SK-N-SH (cell line): ENCODE results near the gene ACD. TPM values are rescaled to one million over a fixed set of nuclear protein-coding genes. Genes with fewer than 3 reads are reported as not detected.

Experiments
- CTCF ChIA-PET: fragments of 300-600, 350-600 bp; formaldehyde crosslinking; extraction: SDS; loops from one replicate; lab custom pipeline; 2021; lab: Yijun Ruan, JAX
- POLR2A ChIA-PET: fragments of 350-600 bp; sonication (Branson Sonifier 250); formaldehyde crosslinking; extraction: SDS; loops from one replicate; lab custom pipeline; 2020; ENCODE audit warnings: antibody characterized with exemption, inconsistent platforms; lab: Yijun Ruan, JAX
- DNase-seq: peaks from one replicate; pipeline ENCODE4 v3.0.0; 2012
- H2AFZ ChIP-seq: fragments of 200-600 bp; sonication (generic); 2 replicates; pipeline ENCODE4 v1.8.1; 2016; ENCODE audit warnings: antibody characterized with exemption, mild to moderate bottlenecking, low read depth
- H3F3A ChIP-seq: fragments of 200-600 bp; sonication (generic); replicated peaks from 2 replicates; pipeline ENCODE3; 2016; ENCODE audit warnings: antibody characterized with exemption, mild to moderate bottlenecking; ENCODE audit not compliant: insufficient read depth
- H3K27ac ChIP-seq, 2 experiments: fragments of 200-500 bp in 1 of 2; fragments of 200-600 bp in 1 of 2; sonication (Bioruptor generic) in 1 of 2; sonication (generic), shearing (Covaris generic) in 1 of 2; 2 replicates each; pipeline versions ENCODE4 v1.5.1 to v1.6.1; 2014 to 2016; ENCODE audit warnings: low read depth in 2 of 2, inconsistent platforms in 1 of 2, low read length in 1 of 2, mild to moderate bottlenecking in 1 of 2, mixed read lengths in 1 of 2
- H3K27me3 ChIP-seq: fragments of 200-600 bp; sonication (generic), shearing (Covaris generic); 2 replicates; pipeline ENCODE4 v1.6.1; 2016; ENCODE audit warnings: mixed run types; ENCODE audit not compliant: insufficient read depth
- H3K36me3 ChIP-seq, 2 experiments: fragments of 200-500 bp in 1 of 2; fragments of 200-600 bp in 1 of 2; sonication (Bioruptor generic) in 1 of 2; sonication (generic) in 1 of 2; replicated peaks in 1 of 2; 2 replicates each; pipeline versions ENCODE3 to v1.5.1; 2014 to 2016; ENCODE audit warnings: low read length in 1 of 2, mild to moderate bottlenecking in 1 of 2; ENCODE audit not compliant: insufficient read depth in 2 of 2, control insufficient read depth in 1 of 2
- H3K4me1 ChIP-seq, 2 experiments: fragments of 200-500 bp in 1 of 2; fragments of 200-600 bp in 1 of 2; sonication (Bioruptor generic) in 1 of 2; sonication (generic), shearing (Covaris generic) in 1 of 2; 2 replicates each; pipeline versions ENCODE4 v1.5.1 to v1.6.1; 2014 to 2016; ENCODE audit warnings: low read depth in 1 of 2, low read length in 1 of 2, mixed run types in 1 of 2; ENCODE audit not compliant: insufficient read depth in 2 of 2, control insufficient read depth in 1 of 2
- H3K4me2 ChIP-seq: fragments of 200-600 bp; sonication (generic), shearing (Covaris generic); 2 replicates; pipeline ENCODE4 v1.6.1; 2017; ENCODE audit warnings: mixed run types
- H3K4me3 ChIP-seq, 2 experiments: fragments of 200-500 bp in 1 of 2; fragments of 200-600 bp in 1 of 2; sonication (Bioruptor generic) in 1 of 2; sonication (generic), shearing (Covaris generic) in 1 of 2; 2 replicates each; pipeline versions ENCODE4 v1.5.1 to v1.8.1; 2014 to 2016; ENCODE audit warnings: low read depth in 2 of 2, inconsistent platforms in 1 of 2, low read length in 1 of 2, mild to moderate bottlenecking in 1 of 2, mixed read lengths in 1 of 2, moderate library complexity in 1 of 2
- H3K79me2 ChIP-seq: fragments of 200-600 bp; sonication (generic); 2 replicates; pipeline ENCODE4 v1.8.1; 2017; ENCODE audit warnings: mild to moderate bottlenecking; ENCODE audit not compliant: insufficient read depth
- H3K9ac ChIP-seq: fragments of 200-600 bp; sonication (generic); 2 replicates; pipeline ENCODE4 v1.6.1; 2017; ENCODE audit warnings: mixed run types
- H3K9me2 ChIP-seq: fragments of 200-600 bp; sonication (generic); 2 replicates; pipeline ENCODE4 v1.6.1; 2017; ENCODE audit warnings: mixed run types
- H3K9me3 ChIP-seq: fragments of 200-600 bp; sonication (generic); 2 replicates; pipeline ENCODE4 v1.6.1; 2017; ENCODE audit warnings: mixed run types, mild to moderate bottlenecking, moderate library complexity
- H4K20me1 ChIP-seq: fragments of 200-600 bp; sonication (generic); 2 replicates; pipeline ENCODE4 v1.6.1; 2017; ENCODE audit warnings: mild to moderate bottlenecking, mixed run types; ENCODE audit not compliant: insufficient read depth
- CHD2 ChIP-seq: fragments of 150-350 bp; IDR thresholded peaks from 2 replicates; pipeline ENCODE4 v1.6.1; 2018; ENCODE audit warnings: low read length; ENCODE audit not compliant: partially characterized antibody
- CTCF ChIP-seq: fragments of 200-600 bp; sonication (generic); IDR thresholded peaks from 2 replicates; pipeline ENCODE4 v1.6.1; 2017; ENCODE audit warnings: antibody characterized with exemption, mild to moderate bottlenecking, moderate library complexity
- FOSL2 ChIP-seq: IDR thresholded peaks from 2 replicates; pipeline ENCODE4 v1.4.0; 2012; ENCODE audit warnings: low read depth, mild to moderate bottlenecking, moderate library complexity, borderline replicate concordance
- FOXJ3 ChIP-seq: sonication (generic); formaldehyde crosslinking; IDR thresholded peaks from 2 replicates; pipeline ENCODE4 v1.5.1; 2020; ENCODE audit warnings: mild to moderate bottlenecking, missing genetic modification reagents
- GABPA ChIP-seq: IDR thresholded peaks from 2 replicates; pipeline ENCODE4 v1.4.0; 2012; ENCODE audit warnings: low read depth, mild to moderate bottlenecking
- IRF3 ChIP-seq: fragments of 150-350 bp; IDR thresholded peaks from 2 replicates; pipeline ENCODE4 v1.6.1; 2016; ENCODE audit warnings: mild to moderate bottlenecking, low read depth, low read length
- JUND ChIP-seq: IDR thresholded peaks from 2 replicates; pipeline ENCODE4 v1.4.0; 2012
- MEF2A ChIP-seq: IDR thresholded peaks from 2 replicates; pipeline ENCODE4 v1.4.0; 2012; ENCODE audit warnings: low read depth, borderline replicate concordance
- MXI1 ChIP-seq: IDR thresholded peaks from 2 replicates; pipeline ENCODE4 v1.6.1; 2012; ENCODE audit warnings: mild to moderate bottlenecking, low read depth, low read length, improper control_type of control experiment
- PBX3 ChIP-seq: IDR thresholded peaks from 2 replicates; pipeline ENCODE4; 2012
- RAD21 ChIP-seq: IDR thresholded peaks from 2 replicates; pipeline ENCODE4 v1.6.1; 2012; ENCODE audit warnings: mild to moderate bottlenecking, low read length
- RCOR1 ChIP-seq: fragments of 150-350 bp; IDR thresholded peaks from 2 replicates; pipeline ENCODE4 v1.6.1; 2017; ENCODE audit warnings: antibody characterized with exemption, low read length
- SMC3 ChIP-seq: IDR thresholded peaks from 2 replicates; pipeline ENCODE4 v1.6.1; 2012; ENCODE audit warnings: low read depth, low read length, improper control_type of control experiment
- USF1 ChIP-seq: IDR thresholded peaks from 2 replicates; pipeline ENCODE4 v1.4.0; 2012; ENCODE audit warnings: low read depth, borderline replicate concordance
- WGBS: methylation state at CpG from one replicate; pipeline ENCODE4 v1.1.6; 2017; ENCODE audit warnings: low lambda C conversion rate; 5-methylcytosine and 5-hydroxymethylcytosine counted together
- polyA plus RNA-seq, 3 experiments: library from polyadenylated mRNA; depleted of rRNA; stranded (reverse); fragments of >200 nt; gene quantifications; 2 replicates each; pipeline ENCODE4 v1.2.3, GENCODE V29; 2012

Gene ACD
- polyA plus RNA-seq, 1 of the 3 experiments (the other 2 are of a cell fraction), result 37.8 TPM

GRCh38 chr16:67672739-67673662 is 12.9 kb upstream of the ACD start:
- no peak overlapping the region for H3K4me2 ChIP-seq

GRCh38 chr16:67672306-67672705 is 12.2 kb upstream of the ACD start:
- ChIA-PET POLR2A (no interaction called here), CTCF (interaction anchor here (0.6 to 18.3 kb wide), 38 partner anchors 8 to 263 kb away, joined by 3 to 246 read pairs (median 6); partner anchors contain the start of genes ACD, ATP6V0D1, CARMIL2 and CTCF)
- Histone ChIP-seq H3K36me3 (peaks cover 0 to 5% of the 10 kb centered on the region in 2 experiments), H3K4me1 (peaks cover 19 to 37% of the 10 kb centered on the region in 2 experiments; a peak in 2 of 4 replicates), H3K9ac (no peak overlapping the region), H3K9me2 (no peaks in the 10 kb centered on the region), H3K4me3 (no peak overlapping the region), H3K27me3 (no peaks in the 10 kb centered on the region), H3K79me2 (no peaks in the 10 kb centered on the region), H2AFZ (no peak overlapping the region), H3K27ac (no peak overlapping the region), H3K9me3 (no peaks in the 10 kb centered on the region), H4K20me1 (no peaks in the 10 kb centered on the region), H3K4me2 (no peak overlapping the region), H3F3A (peaks cover 9% of the 10 kb centered on the region)
- WGBS, result 48% methylated on average over 4 of the region's 4 CpGs
- no peak for DNase-seq
- TF ChIP-seq CTCF (no peak), MXI1 (no peak), USF1 (no peak), PBX3 (no peak), FOSL2 (no peak), RCOR1 (no peak), FOXJ3 (CRISPR knock-in tag) (no peak)

More at GRCh38 chr16:67672739-67673662, 12.9 kb upstream of the ACD start:
- Histone ChIP-seq H3K36me3 (peaks cover 5 to 6% of the 10 kb centered on the region in 2 experiments), H3K4me3 (no peak overlapping the region; a peak in 1 of 4 replicates), H4K20me1 (no peaks in the 10 kb centered on the region), H3K4me1 (peaks cover 15 to 31% of the 10 kb centered on the region in 2 experiments; a peak in 2 of 4 replicates), H3F3A (peaks cover 9% of the 10 kb centered on the region), H3K9ac (no peak overlapping the region), H3K9me2 (no peaks in the 10 kb centered on the region), H3K9me3 (no peaks in the 10 kb centered on the region), H3K27ac (peak overlapping the region; percentile 32 to 69; a peak in 3 of 4 replicates), H2AFZ (no peak overlapping the region), H3K27me3 (no peaks in the 10 kb centered on the region), H3K79me2 (no peaks in the 10 kb centered on the region)
- ChIA-PET POLR2A (no interaction called here), CTCF (interaction anchor here (0.6 to 18.3 kb wide), 42 partner anchors 9 to 395 kb away, joined by 3 to 246 read pairs (median 5); partner anchors contain the start of genes ACD, ATP6V0D1, CARMIL2 and CTCF)
- 52% methylated on average over 12 of the region's 13 CpGs for WGBS
- DNase-seq, result peak; percentile 84
- TF ChIP-seq JUND (no peak), CTCF (peak; percentile 76), RAD21 (peak; percentile 82), CHD2 (peak; percentile 10), GABPA (no peak), SMC3 (peak; percentile 62), IRF3 (no peak), MEF2A (no peak)
